ENCODE measurements around the gene TCAP.
A peak's percentile ranks its signal among the peaks of the same experiment; 100 is the strongest.

The TCAP gene, protein sequence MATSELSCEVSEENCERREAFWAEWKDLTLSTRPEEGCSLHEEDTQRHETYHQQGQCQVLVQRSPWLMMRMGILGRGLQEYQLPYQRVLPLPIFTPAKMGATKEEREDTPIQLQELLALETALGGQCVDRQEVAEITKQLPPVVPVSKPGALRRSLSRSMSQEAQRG

DNA sequence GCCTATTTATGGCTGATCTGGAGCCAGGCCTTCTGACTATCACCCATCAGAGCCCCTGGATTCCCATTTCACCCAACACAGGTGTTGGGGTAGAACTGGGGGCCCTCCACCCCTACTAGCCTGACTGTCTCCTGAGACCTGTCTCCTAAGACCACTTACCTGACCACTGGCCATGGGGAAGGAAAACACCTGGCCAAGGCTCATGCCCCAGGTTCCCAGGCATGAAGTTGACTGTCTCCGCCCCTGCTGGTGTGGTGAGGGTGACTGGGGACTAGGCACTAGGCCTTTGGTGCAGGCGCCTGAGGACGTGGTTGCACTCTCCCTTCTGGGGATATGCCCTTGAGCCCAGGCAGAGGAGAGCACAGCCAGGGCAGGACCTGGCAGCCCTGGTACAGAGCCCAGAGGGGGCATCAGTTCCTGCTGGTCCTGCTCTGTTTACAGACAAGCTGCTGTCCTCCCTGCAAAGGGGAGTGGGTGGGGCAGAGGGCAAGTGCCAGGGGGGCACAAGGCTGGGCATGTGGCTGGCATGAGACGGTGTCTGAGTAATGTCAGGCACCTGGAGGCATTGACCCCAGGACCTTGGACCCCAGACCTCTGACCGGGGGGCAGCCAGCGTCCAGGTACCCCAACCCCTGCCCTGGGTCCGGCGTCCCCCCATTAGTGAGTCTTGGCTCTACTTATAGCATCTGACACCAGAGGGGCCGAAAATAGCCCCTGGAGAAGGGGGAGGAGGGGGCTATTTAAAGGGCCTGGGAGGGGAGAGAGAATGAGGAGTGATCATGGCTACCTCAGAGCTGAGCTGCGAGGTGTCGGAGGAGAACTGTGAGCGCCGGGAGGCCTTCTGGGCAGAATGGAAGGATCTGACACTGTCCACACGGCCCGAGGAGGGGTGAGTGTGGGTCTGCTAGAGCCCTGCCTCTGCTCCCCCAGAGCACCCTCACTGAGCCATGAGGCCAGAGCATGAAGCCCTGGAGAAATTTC, at the start of gene TCAP:
Gene TCAP (plus strand): TSS at position 769 of the 981 bp plus-strand sequence. CDS start 11 bp downstream, at position 780.
- DNase-seq = no peak

DNA sequence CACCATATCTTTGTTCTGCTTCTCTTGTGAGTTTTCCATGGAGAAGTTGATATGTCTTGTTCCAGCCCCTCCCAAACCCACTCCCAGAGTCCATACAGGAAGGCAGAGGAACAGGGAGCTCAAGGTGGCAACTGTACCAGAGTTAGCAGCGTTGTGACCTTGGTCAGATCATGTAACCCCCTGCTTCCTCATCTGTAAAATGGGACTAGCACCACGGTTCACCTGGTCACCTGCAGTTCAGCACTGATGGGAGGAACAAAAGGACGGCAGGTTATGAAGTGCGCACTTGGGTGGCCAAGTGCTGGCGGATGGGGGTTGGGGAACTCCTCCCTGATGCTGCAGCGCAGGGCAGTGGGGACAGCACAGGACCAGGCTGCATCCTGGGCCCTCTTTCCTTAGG, 49.7 kb upstream of the TCAP start:
- no peak for DNase-seq

DNA sequence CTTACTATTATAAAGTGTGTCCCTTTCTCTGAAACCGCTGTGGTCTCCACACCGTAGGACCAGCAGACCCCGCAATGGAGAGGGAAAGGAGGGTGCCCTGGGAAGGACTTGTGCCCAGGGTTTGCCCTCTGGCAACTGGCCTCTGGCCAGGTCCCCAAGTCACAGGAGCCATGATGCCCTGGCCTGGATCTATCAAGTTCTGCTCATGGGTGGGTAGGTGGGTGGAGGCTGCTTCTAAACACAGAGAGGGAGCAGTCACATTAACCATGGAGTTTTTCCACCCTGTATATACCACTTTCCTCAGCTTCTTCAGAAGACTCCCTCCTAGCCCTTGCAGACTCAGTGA, 48.1 kb upstream of the TCAP start:
- DNase-seq = no peak

DNA sequence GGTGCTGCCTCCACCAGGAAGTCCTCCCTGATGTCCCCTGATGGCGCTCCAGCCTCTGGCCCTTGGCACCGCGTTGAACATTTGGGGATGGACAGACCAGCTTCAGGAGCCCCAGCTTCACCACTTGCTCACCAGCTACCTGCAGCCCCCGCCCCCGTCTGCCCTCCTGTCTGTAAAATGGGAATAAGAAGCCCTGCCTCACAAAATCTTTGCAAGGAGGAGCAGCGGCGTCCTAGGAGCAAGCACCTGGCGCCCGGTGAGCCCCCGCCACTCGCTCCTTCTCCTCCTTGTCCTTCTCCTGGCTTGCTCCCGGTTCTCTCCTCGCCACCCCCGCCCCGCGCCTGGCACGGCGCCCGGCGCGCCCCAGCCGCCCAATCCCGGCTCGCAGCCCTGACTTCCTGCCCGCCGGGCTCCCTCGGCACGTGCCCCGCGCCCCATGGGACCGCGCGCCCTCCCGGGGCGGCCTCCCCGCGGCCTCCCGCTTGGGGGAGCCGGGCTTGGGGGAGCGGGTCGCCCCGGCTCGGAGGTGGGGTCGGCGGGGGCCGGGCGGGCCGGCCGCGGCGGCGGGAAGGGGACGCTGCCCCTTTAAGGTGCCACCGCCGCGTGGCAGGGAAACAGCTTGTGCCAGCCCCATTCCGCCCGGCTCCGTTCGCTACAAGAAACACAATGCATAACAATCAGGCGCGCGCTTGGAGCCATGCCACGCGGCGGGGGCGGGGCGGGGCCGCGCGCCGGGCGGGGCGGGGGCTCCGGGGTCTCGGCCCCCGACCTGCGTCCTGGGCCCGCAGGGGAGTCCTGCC, 47.5 kb upstream of the TCAP start:
- DNase-seq = peak in 47 of 58 donors; percentile 19 to 76 (median 48)

DNA sequence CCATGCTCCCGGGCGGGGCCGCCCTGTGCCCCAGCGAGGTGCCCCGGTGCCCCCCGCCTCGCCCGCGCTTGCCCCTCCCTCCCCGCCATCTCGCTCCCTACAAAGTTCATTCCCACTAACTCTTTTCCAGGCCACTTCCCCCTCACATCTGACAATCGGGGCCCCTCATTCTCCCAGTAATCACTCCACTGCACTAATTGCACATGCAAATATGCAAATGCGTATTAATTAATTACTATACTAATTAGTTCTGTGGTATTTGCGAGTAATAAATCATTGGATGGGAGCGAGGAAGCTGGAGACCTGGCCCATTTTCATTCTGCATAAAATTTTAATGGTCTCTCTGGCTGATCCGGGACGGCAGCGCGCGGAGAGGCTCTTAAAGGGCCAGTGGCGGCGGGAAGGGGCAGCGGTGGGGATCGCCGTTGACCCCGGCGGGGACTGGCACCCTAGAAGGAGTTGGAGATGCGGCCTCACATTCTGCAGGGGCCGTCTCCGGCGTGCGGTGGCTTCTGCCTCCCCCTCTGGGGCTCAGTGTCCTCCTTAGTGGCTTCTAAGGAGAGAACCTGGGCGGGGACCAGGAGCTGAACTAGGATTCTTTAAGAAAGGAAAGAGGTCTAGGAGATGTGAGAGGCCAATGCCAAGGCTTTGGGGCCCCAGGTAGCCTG, 46.8 kb upstream of the TCAP start:
- no peak for DNase-seq

DNA sequence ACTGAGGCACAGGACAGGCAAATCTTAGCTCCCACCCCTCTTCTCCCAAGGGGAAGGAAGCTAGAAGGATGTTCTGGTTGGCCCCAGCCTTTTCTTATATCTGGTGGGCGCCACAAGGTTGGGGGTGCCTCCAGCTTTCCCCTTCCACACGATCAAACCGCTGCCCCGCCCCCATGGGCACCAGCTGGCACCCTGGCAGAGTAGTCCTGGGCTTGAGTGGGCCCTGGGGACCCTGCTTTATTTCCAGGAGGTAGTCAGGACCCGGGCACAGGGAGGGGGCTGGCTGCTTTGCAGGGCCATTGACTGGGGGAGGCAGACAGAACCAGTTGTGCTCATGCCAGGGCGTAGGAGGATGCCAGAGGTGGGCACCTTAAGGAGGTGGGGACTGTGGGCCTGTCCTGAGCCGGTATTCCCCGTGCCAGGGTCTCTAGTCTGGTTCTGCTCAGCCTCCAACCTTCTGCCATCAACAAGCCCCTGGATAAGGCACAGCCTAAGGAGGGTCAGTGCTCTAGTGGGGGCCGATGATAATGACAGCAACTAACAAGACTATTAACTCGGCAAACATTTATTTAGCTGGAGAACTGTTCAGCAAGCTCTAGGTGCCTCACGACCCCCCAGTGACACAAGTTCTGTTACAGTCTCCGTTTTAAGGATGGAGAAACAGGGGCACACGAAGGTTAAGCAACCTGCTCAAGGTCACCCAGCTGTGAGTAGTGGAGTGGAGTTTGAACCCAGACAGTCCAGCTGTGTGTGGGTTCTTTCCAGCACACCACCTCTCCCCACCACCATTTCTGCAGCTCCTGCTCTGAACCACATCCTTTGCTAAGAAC, 46.0 kb upstream of the TCAP start:
- DNase-seq = no peak

DNA sequence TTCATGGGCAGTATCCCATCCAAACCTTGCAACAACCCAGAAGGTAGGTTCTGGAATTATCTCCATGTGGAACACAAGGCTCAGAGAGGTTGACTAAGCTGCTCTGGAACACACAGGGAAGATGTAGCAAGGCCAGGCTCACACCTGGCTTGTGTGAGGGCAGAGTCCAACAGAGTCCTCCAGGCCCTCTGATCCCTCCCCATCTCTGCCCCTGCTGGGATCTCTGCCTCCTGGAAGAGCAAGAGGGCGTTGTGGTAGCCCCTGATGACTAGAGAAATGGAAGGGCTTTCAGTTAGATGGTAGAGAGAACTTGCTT, 45.4 kb upstream of the TCAP start:
- no peak for DNase-seq

DNA sequence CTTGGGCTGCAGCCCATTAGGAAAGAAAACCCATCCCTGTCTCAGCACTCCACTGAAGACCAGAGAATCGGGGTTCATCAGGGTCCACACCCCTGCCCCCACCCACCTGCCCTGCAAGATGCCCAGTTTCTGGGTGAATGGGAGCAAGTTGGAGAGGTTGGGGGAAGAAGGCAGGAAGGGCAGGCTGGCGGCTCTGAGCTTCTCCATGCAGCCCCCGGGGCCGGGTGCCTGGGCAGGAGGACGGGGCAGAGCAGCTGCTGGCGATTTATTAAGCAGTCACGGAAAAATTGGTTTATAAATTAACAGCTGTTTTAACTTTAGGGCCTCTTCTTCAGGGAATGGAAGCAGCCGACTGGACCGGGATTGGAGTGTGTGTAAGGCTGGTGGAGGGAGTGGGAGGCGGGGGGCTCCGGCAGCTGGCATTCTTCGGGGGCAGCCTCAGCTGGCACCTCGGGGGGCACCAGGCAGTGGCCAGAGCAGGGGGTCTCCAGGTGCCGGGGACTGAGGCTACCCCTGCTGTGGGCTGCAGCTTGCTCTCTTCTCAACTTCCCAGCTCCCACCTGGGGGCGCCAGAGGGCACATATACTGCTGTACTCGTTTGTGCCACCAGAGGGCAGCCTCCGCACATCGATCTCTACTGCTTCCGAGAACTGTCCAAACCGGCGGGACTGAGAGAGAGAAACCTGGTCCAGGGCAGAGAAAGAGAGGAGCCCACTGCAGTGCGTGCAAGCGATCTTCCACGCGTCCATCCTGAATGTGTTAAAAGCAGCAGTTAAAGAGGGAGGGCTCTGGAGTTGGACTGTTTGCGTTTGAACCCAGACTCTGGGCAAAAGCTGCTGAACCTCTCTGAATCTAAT, 43.4 kb upstream of the TCAP start:
- DNase-seq = peak; percentile 37 to 93 (median 80)

DNA sequence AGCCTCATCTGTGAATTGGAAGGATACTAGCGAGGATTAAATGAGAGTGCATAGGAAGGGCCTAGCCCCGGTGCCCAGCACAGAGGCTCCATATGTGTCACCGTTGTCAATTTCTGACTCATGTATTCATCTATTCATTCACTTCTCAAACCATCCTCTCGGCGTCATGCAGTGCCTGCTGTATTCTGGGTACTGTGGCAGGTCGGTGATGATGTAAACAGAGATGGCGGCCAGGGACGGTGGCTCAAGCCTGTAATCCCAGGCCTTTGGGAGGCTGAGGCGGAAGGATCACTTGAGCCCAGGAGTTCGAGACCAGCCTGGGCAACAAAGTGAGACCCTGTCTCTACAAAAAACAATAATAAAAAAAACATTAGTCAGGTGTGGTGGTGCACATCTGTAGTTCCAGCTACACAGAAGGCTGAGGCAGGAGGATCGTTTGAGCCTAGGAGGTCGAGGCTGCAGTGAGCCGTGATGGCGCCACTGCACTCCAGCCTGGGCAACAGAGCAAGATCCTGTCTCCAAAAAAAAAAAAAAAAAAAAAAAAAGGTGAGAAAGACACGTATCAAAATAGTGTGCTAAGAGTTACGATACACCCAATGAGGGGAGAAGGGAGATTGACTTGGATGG, 42.7 kb upstream of the TCAP start:
- no peak for DNase-seq

DNA sequence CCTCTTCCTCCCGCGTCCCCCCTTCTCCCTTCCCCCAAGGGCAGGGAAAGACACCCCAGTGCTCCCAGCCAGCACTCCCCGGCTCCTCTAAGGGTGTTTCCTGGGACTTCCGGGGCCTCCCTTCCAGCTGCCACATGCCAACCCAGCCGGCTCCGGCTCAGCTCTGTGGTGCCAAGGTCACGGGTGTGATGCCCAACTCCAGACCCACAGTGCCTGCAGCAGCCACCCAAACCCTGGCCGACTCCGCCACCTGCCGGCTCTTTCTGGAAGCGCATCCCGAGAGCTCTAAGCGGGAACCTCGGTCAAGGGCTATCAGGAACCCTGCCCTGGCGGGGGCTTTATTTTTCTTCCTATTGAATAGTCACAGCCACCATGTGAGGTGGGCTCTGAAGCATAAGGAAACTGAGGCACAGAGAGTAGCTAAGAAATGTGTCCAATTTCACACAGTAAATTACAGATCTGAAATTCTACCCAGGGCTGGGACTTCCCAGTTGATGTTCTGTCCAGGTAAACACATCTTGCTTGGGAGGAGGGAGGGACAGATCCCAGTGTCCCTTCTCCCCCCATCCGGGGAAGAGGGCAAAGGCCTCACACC, 41.7 kb upstream of the TCAP start:
- peak; percentile 14 to 93 (median 74) for DNase-seq

DNA sequence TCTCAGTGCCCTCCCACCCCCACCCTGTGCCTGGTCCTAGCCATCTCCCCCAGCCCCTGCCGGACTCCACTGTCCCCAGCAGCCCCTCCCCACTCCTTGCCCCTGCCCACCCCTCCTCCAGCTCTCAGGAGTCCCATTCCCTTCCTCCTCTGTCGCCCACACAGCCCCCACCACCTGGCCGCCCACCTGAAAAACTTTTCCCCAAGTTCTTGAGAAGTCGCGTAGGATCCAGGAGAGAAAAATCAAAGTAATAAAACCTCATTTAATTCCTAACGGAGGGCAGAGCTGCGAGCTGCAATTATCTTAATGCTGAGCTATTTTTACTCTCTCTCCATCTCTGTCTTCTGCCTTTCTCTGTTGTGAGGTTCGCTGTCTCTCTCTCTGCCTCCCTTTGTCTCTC, 40.8 kb upstream of the TCAP start:
- DNase-seq = peak in 1 of 58 donors; percentile 34

DNA sequence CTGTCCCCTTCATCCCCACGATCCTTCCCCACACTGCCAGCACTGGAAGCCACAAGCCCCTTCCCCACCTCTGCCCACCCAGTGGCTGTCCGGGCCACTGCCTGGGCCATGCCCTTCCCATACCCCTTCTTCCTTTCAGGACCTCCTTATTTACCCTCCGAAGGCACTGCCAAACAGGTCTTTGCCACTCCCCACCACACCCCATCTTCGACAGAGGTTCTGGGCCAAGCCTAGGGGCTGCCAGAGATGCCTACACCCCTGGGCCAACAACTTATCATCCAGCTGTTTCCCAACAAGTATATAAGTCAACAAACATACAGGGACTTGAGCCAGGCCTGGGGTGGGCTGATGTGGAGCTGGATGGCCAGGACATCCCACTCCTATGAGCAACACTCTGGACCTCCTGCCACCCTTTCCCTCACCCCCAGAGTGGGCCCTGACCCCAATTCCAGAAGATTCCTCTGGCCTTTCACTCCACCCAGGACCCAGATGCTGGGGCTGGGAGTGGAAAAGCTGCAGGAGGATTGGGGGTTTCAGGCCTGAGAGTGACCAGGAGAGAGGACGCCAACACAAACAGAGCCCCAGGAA, 39.9 kb upstream of the TCAP start:
- DNase-seq = no peak

DNA sequence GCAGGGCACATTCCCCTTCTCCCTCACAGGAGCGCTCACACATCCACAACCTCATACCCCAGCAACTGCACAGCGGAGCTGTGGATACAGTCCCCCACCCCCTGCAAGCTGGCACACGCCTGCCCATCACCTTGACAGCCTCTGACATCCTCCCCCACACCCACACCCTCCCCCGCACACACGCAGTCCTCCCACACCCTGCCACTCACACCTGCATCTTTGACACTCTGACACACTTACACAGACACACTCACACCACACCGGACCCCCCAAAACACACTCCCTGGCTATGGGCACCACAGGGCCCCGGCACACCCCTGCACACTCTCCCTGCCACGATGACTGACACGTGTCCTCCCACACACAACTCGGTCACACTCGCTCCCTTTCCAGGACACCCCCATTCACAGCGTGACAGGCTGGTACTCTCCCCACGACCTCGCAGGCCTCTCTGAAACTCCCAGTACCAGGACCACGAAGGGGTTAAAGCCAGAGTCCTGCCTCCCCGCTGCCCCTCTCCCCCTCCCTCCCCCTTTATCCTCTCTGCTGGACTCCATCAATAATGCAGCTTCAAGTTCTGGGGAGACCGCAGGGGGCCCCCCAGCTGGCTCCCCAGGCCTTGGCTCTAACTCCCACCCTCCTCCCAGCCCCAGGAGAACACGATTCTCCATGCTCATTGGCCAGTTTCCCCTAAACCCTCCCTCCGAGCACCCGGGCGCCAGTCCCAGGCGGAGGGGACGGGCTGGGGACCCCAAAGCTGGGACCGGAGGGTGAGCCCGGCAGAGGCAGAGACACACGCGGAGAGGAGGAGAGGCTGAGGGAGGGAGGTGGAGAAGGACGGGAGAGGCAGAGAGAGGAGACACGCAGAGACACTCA, 38.7 kb upstream of the TCAP start, which contains the start of gene PPP1R1B:
Gene PPP1R1B (plus strand): TSS at position 782 of the 876 bp plus-strand sequence. CDS start 441 bp downstream, outside the sequence.
- peak in 39 of 58 donors; percentile 7 to 84 (median 45) for DNase-seq

DNA sequence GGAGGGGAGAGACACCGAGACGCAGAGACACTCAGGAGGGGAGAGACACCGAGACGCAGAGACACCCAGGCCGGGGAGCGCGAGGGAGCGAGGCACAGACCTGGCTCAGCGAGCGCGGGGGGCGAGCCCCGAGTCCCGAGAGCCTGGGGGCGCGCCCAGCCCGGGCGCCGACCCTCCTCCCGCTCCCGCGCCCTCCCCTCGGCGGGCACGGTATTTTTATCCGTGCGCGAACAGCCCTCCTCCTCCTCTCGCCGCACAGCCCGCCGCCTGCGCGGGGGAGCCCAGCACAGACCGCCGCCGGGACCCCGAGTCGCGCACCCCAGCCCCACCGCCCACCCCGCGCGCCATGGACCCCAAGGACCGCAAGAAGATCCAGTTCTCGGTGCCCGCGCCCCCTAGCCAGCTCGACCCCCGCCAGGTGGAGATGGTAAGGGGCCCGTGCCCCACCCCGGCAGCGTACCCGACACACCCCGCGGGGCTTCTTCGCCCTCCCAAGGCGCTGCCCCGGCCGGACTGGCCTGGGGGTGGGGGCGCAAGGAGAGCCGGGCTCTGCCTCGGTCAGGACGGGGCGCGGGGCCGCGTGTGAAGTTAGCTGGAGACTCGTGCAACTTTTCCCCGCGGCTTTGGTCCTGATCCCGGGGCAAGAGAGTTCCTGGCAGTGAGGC, 38.0 kb upstream of the TCAP start:
- DNase-seq = no peak

DNA sequence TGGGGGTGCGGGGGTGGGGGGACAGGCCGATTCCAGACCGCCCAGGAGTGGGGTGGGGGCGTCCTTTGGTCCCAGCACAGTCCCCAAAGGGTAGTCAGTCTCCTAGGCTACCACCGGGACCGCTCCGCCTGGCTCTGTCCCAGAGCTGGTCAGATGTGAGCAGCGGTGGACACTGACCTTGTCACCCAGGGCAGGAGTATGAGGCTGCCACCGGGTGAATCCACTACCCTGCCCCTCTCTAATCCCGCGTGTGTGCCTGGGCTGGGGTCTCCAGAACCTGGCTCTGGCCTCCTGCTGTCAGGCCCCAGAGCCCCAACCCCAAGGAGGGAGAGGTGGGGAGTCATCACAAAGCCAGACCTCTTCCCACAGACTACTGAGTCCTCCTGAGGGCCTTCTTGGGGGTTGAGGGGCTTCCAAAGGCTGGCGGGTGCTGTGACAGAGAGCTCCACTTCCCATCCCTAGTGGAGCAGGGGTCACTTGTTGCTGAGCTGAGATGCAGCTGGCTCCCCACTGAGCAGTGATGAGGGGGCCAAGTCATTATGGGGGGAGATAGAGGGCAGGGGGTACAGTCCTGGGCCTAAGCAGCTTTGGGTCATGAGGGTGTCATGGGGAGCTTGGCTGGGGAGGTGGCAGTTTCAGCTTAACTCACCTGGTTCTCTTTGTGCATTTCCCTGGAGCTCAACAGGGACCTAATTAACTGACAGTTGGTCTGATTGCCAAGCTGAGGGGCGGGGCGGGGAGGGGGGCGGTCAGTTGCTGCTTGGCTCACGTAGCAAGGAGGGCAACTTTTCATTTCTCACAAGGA, 37.2 kb upstream of the TCAP start:
- DNase-seq = no peak
